Measurements from ENCODE around the gene VIM. TPM values are rescaled to one million over a fixed set of nuclear protein-coding genes. Genes with fewer than 3 reads are reported as not detected.
"Not testable (repeated sequence)": the region's sequence is repeated elsewhere in the genome, so short reads cannot be mapped to it uniquely, and the experiment has no call there.

Gene VIM
- total RNA-seq, 6 donors from 2014 or later, result 999 to 2,711 (median 1,731) TPM

- no peak for ATAC-seq (ENCODE audit: low FRiP score in 2 of 2)
- no peak overlapping the region for H3K4me3 ChIP-seq
- no peaks in the 10 kb centered on the region for H3K36me3 ChIP-seq
- DNase-seq, result no peak
- WGBS, 2 donors, result 92 to 95% methylated on average over 4 of the region's 4 CpGs
- H3K27ac ChIP-seq, result no peak overlapping the region
- TF ChIP-seq, protein P1, sequence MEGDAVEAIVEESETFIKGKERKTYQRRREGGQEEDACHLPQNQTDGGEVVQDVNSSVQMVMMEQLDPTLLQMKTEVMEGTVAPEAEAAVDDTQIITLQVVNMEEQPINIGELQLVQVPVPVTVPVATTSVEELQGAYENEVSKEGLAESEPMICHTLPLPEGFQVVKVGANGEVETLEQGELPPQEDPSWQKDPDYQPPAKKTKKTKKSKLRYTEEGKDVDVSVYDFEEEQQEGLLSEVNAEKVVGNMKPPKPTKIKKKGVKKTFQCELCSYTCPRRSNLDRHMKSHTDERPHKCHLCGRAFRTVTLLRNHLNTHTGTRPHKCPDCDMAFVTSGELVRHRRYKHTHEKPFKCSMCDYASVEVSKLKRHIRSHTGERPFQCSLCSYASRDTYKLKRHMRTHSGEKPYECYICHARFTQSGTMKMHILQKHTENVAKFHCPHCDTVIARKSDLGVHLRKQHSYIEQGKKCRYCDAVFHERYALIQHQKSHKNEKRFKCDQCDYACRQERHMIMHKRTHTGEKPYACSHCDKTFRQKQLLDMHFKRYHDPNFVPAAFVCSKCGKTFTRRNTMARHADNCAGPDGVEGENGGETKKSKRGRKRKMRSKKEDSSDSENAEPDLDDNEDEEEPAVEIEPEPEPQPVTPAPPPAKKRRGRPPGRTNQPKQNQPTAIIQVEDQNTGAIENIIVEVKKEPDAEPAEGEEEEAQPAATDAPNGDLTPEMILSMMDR (IDR thresholded peaks at IDR 0.05), result no peak
- no peak for TF ChIP-seq EP300 (IDR thresholded peaks at IDR 0.05)
- TF ChIP-seq POLR2AphosphoS5 (IDR thresholded peaks at IDR 0.05), result no peak
- TF ChIP-seq POLR2A (IDR thresholded peaks at IDR 0.05), result no peak
- no peaks in the 10 kb centered on the region for H3K27me3 ChIP-seq
- peaks cover 0 to 4% (median 1%) of the 10 kb centered on the region in 4 donors for H3K4me1 ChIP-seq
- peaks cover 17 to 29% (median 25%) of the 10 kb centered on the region in 4 donors for H3K9me3 ChIP-seq
Measured at GRCh38 chr10:17262502-17262901, 34.5 kb downstream of the VIM start.

DNA sequence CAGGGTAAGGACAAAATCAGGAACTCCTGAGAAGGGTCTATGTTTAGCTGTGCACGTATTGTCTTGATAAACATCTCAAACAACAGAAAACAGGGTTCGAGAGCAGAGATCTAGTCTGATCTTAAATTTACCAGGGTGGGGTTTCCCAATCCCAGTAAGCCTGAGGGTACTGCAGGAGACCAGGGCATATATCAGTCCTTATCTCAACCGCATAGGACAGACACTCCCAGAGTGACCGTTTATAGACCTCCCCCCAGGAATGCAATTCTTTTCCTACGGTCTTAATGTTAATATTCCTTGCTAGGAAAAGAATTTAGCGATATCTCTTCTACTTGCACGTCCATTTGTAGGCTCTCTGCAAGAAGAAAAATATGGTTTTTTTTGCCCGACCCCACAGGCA, 35.5 kb downstream of the VIM start:
- no peaks in the 10 kb centered on the region for H3K27me3 ChIP-seq
- H3K4me3 ChIP-seq, result no peak overlapping the region
- TF ChIP-seq POLR2AphosphoS5 (IDR thresholded peaks at IDR 0.05) (no peak), POLR2A (IDR thresholded peaks at IDR 0.05) (no peak), EP300 (IDR thresholded peaks at IDR 0.05) (no peak)
- TF ChIP-seq, protein P1 (IDR thresholded peaks at IDR 0.05), result no peak
- H3K27ac ChIP-seq, result no peak overlapping the region
- DNase-seq (no peak), ATAC-seq (ENCODE audit: low FRiP score in 2 of 2) (no peak)
- no peaks in the 10 kb centered on the region for H3K4me1 ChIP-seq
- H3K36me3 ChIP-seq, result no peaks in the 10 kb centered on the region
- H3K9me3 ChIP-seq, result peaks cover 17 to 29% (median 25%) of the 10 kb centered on the region in 4 donors
- WGBS, 2 donors, result 89 to 93% methylated on average over 8 of the region's 8 CpGs

DNA sequence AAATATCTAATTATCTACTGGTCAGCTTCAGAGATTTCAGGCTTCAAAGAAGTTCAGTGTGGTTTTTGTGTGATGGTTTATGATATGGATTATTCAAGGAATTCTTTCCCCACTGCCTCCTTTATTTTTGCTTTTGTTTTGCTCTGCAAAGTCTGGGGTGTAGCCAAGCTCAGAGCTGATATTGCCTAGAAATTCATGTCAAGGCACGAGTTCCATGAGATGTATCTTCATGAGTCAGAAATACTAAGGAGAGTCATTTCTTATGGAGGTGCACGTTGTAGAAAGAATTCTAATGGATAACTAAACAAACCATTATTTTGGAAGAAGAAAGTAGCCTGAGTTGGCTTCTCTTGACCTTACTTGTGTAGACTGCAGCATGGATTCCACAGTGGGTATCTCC, 37.4 kb downstream of the VIM start:
- Histone ChIP-seq H3K9me3 (peaks cover 17 to 29% (median 25%) of the 10 kb centered on the region in 4 donors), H3K4me1 (no peaks in the 10 kb centered on the region), H3K4me3 (no peak overlapping the region), H3K27me3 (no peaks in the 10 kb centered on the region), H3K36me3 (no peaks in the 10 kb centered on the region), H3K27ac (no peak overlapping the region)
- no peak for ATAC-seq (ENCODE audit: low FRiP score in 2 of 2)
- TF ChIP-seq POLR2AphosphoS5 (IDR thresholded peaks at IDR 0.05), result no peak
- TF ChIP-seq POLR2A (IDR thresholded peaks at IDR 0.05), result no peak
- TF ChIP-seq, protein P1 (IDR thresholded peaks at IDR 0.05), result no peak
- no peak for TF ChIP-seq EP300 (IDR thresholded peaks at IDR 0.05)
- no peak for DNase-seq
- WGBS, 2 donors, result 76 to 84% methylated on average over 2 of the region's 2 CpGs

DNA sequence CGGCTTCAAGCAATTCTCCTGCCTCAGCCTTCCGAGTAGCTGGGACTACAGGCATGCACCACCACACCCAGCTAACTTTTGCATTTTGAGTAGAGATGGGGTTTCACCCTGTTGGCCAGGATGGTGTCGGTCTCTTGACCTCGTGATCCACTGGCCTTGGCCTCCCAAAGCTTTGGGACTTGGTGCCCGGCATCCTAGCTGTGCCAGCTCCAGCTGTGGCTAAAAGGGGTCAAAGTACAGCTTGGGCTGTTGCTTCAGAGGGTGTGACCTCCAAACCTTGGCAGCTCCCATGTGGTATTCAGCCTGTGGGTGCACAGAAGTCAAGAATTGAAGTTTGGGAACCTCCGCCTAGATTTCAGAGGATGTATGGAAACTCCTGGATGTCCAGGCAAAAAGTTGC, 38.5 kb downstream of the VIM start:
- not testable (repeated sequence) for H3K36me3 ChIP-seq; H3K4me3 ChIP-seq; H3K27ac ChIP-seq; H3K27me3 ChIP-seq; H3K4me1 ChIP-seq; ATAC-seq (ENCODE audit: low FRiP score in 2 of 2); DNase-seq
- WGBS, 2 donors, result 84 to 100% methylated on average over 3 to 6 of the region's 6 CpGs
- H3K9me3 ChIP-seq, result peaks cover 17 to 26% (median 24%) of the 10 kb centered on the region in 4 donors

DNA sequence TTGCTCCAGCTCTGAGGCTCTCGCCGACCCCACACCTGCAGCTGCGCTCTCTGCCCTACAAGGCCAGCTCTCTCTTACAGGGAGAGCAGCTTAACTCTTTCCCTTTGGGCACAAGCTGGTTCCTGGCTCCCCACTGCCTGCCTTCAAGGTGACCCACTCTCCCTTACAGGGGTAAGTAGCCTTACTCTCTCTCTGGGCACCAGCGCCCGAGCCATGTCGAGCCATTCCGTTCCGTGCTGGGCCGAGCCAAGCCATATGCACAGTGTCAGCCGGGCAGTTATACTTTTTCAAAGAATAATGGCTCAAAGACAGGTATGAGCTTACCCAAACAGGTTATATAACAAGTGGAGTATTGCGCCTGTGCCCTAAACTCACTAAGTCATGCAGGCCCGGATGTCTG, 44.6 kb downstream of the VIM start:
- H3K4me1 ChIP-seq, result no peaks in the 10 kb centered on the region
- peak in 1 of 2 donors; percentile 15 for DNase-seq
- TF ChIP-seq POLR2A (IDR thresholded peaks at IDR 0.05) (no peak), POLR2AphosphoS5 (IDR thresholded peaks at IDR 0.05) (no peak), EP300 (IDR thresholded peaks at IDR 0.05) (no peak)
- TF ChIP-seq, protein P1 (IDR thresholded peaks at IDR 0.05), result no peak
- no peaks in the 10 kb centered on the region for H3K36me3 ChIP-seq
- no peak for ATAC-seq (ENCODE audit: low FRiP score in 2 of 2)
- no peak overlapping the region for H3K27ac ChIP-seq
- no peaks in the 10 kb centered on the region for H3K9me3 ChIP-seq
- WGBS, 2 donors, result 95 to 99% methylated on average over 5 to 12 of the region's 12 CpGs
- no peaks in the 10 kb centered on the region for H3K27me3 ChIP-seq
- H3K4me3 ChIP-seq, result no peak overlapping the region

Data from upper lobe of left lung (tissue), 6 donors.